Activated T-cell treated with anti-CD3 and anti-CD28 coated beads, Interleukin-2, amount 50 U/mL, for 4 hours (primary cell): ENCODE results near the gene IFNL2. TPM values are rescaled to one million over a fixed set of nuclear protein-coding genes. Genes with fewer than 3 reads are reported as not detected.
A peak's percentile ranks its signal among the peaks of the same experiment; 100 is the strongest.

Source experiments
- ATAC-seq, 2 donors: fragments of 200-7000 bp; cut with Tn5 transposase; one replicate each; pipeline ENCODE4 v1.10.0; 2021
- DNase-seq: peaks from one replicate; pipeline ENCODE4 v3.0.0-alpha.2; 2020
- H3K27me3 Mint-ChIP-seq: one replicate; pipeline ENCODE4 v1.8.0; 2021; ENCODE audit warnings: low read depth, mixed read lengths
- H3K36me3 Mint-ChIP-seq: one replicate; pipeline ENCODE4 v1.8.0; 2022; ENCODE audit warnings: mixed read lengths; ENCODE audit not compliant: insufficient read depth
- H3K4me1 Mint-ChIP-seq: one replicate; pipeline ENCODE4 v1.8.0; 2021; ENCODE audit warnings: low read depth, mixed read lengths
- H3K4me3 Mint-ChIP-seq: one replicate; pipeline ENCODE4 v1.8.0; 2021; ENCODE audit warnings: mild to moderate bottlenecking, moderate library complexity, mixed read lengths
- H3K9me3 Mint-ChIP-seq: one replicate; pipeline ENCODE4 v1.8.0; 2021; ENCODE audit warnings: mixed read lengths
- total RNA-seq, 3 donors: library from RNA; stranded (reverse); gene quantifications; one replicate each; pipeline ENCODE4 v1.2.1, GENCODE V29; 2021

The IFNL2 gene
- total RNA-seq, 3 donors from 2014 or later = not detected

- Mint-ChIP-seq H3K4me3 (no peak overlapping the region), H3K4me1 (peaks cover 9% of the 10 kb centered on the region), H3K36me3 (peaks cover 15% of the 10 kb centered on the region), H3K9me3 (no peaks in the 10 kb centered on the region), H3K27me3 (no peaks in the 10 kb centered on the region)
- no peak for ATAC-seq
- DNase-seq = no peak
These were observed 46.0 kb downstream of the IFNL2 start for GRCh38 chr19:39314016-39314728.

GRCh38 chr19:39315933-39316332 lies 47.7 kb downstream of the IFNL2 start:
- Mint-ChIP-seq H3K4me3 (no peak overlapping the region), H3K36me3 (peaks cover 12% of the 10 kb centered on the region), H3K27me3 (no peaks in the 10 kb centered on the region), H3K9me3 (no peaks in the 10 kb centered on the region), H3K4me1 (peaks cover 13% of the 10 kb centered on the region)
- DNase-seq (no peak), ATAC-seq (no peak)

- Mint-ChIP-seq H3K36me3 (peaks cover 12% of the 10 kb centered on the region), H3K4me3 (no peak overlapping the region), H3K4me1 (peaks cover 20% of the 10 kb centered on the region), H3K27me3 (no peaks in the 10 kb centered on the region), H3K9me3 (no peaks in the 10 kb centered on the region)
- DNase-seq (no peak), ATAC-seq (no peak)
These were observed 48.6 kb downstream of the IFNL2 start for GRCh38 chr19:39316627-39317321.

GRCh38 chr19:39317476-39317875 lies 49.3 kb downstream of the IFNL2 start:
- H3K4me1 Mint-ChIP-seq = peaks cover 20% of the 10 kb centered on the region
- no peaks in the 10 kb centered on the region for H3K27me3 Mint-ChIP-seq
- H3K4me3 Mint-ChIP-seq = no peak overlapping the region
- no peak for DNase-seq
- ATAC-seq = no peak
- peaks cover 12% of the 10 kb centered on the region for H3K36me3 Mint-ChIP-seq
- no peaks in the 10 kb centered on the region for H3K9me3 Mint-ChIP-seq

- H3K27me3 Mint-ChIP-seq = no peaks in the 10 kb centered on the region
- peaks cover 20% of the 10 kb centered on the region for H3K4me1 Mint-ChIP-seq
- peaks cover 10% of the 10 kb centered on the region for H3K36me3 Mint-ChIP-seq
- no peaks in the 10 kb centered on the region for H3K9me3 Mint-ChIP-seq
- no peak overlapping the region for H3K4me3 Mint-ChIP-seq
- DNase-seq (no peak), ATAC-seq (no peak)
These were observed 49.9 kb downstream of the IFNL2 start for GRCh38 chr19:39318071-39318470.

- Mint-ChIP-seq H3K9me3 (no peaks in the 10 kb centered on the region), H3K27me3 (no peaks in the 10 kb centered on the region), H3K4me1 (peaks cover 20% of the 10 kb centered on the region), H3K36me3 (peaks cover 6% of the 10 kb centered on the region), H3K4me3 (peak overlapping the region; percentile 71)
- no peak for ATAC-seq
- DNase-seq = no peak
These were observed 50.5 kb downstream of the IFNL2 start for GRCh38 chr19:39318690-39319089.

- Mint-ChIP-seq H3K4me1 (peaks cover 20% of the 10 kb centered on the region), H3K4me3 (peak overlapping the region; percentile 71), H3K27me3 (no peaks in the 10 kb centered on the region), H3K9me3 (no peaks in the 10 kb centered on the region), H3K36me3 (peaks cover 6% of the 10 kb centered on the region)
- no peak for DNase-seq
- no peak for ATAC-seq
These were observed 51.1 kb downstream of the IFNL2 start for GRCh38 chr19:39319098-39319891.

Other genes starting within 250 kb of the IFNL2 start
- under 1 TPM; 0.18 to 0.63 (median 0.20) TPM for gene FBXO27, start 235.8 kb upstream of the IFNL2 start, total RNA-seq
- under 1 TPM in 1 of 3 donors, not detected in 2; 0.20 TPM for gene ACP7, start 184.0 kb upstream of the IFNL2 start, total RNA-seq
- gene PAK4, start 142.6 kb upstream of the IFNL2 start, total RNA-seq = 10 to 100 TPM; 21.3 to 24.4 (median 23.5) TPM
- not detected for gene NCCRP1, start 71.4 kb upstream of the IFNL2 start, total RNA-seq
- under 1 TPM in 2 of 3 donors, not detected in 1; 0.37 to 0.58 TPM for gene SYCN, start 64.1 kb upstream of the IFNL2 start, total RNA-seq
- gene IFNL3, start 23.4 kb upstream of the IFNL2 start, total RNA-seq = not detected
- not detected for gene IFNL4, start 19.5 kb upstream of the IFNL2 start, total RNA-seq
- not detected for gene IFNL1, start 28.0 kb downstream of the IFNL2 start, total RNA-seq
- 1 to 10 TPM; 4.2 to 6.7 (median 6.6) TPM for gene LRFN1, start 52.5 kb downstream of the IFNL2 start, total RNA-seq
- 100 to 1,000 TPM; 147 to 181 (median 178) TPM for gene GMFG, start 67.6 kb downstream of the IFNL2 start, total RNA-seq
- gene SAMD4B, start 74.0 kb downstream of the IFNL2 start, total RNA-seq = 10 to 100 TPM; 72.6 to 81.6 (median 81.1) TPM
- gene PAF1, start 122.7 kb downstream of the IFNL2 start, total RNA-seq = 10 to 100 TPM; 48.0 to 50.8 (median 50.2) TPM
- gene MED29, start 123.0 kb downstream of the IFNL2 start, total RNA-seq = 10 to 100 TPM; 39.5 to 43.1 (median 39.7) TPM
- 10 to 100 TPM; 39.5 to 50.8 (median 43.7) TPM for gene ZFP36, start 138.5 kb downstream of the IFNL2 start, total RNA-seq
- 10 to 100 TPM; 22.0 to 23.7 (median 22.0) TPM for gene PLEKHG2, start 144.3 kb downstream of the IFNL2 start, total RNA-seq
- 1,000 to 10,000 TPM; 3,250 to 3,505 (median 3,474) TPM for gene RPS16, start 167.6 kb downstream of the IFNL2 start, total RNA-seq
- 100 to 1,000 TPM; 193 to 201 (median 197) TPM for gene SUPT5H, start 177.2 kb downstream of the IFNL2 start, total RNA-seq
- 100 to 1,000 TPM; 192 to 211 (median 195) TPM for gene TIMM50, start 212.4 kb downstream of the IFNL2 start, total RNA-seq
- gene DLL3, start 230.6 kb downstream of the IFNL2 start, total RNA-seq = 1 to 10 TPM; 1.7 to 3.3 (median 1.7) TPM
- not detected for gene SELENOV, start 246.7 kb downstream of the IFNL2 start, total RNA-seq